Anterior cingulate cortex (tissue), 58 donors: Measurements from ENCODE around the gene DNAJC3.
"Not testable (repeated sequence)": the region's sequence is repeated elsewhere in the genome, so short reads cannot be mapped to it uniquely, and the experiment has no call there.

Experiments used
- DNase-seq, 58 donors: peaks; one replicate each; lab custom pipeline; 2025; lab: John Stamatoyannopoulos, UW

DNAJC3 gene

GRCh38 chr13:95708811-95709500 is 32.0 kb downstream of the DNAJC3 start:
- DNase-seq = no peak

- DNase-seq = no peak
Measured at GRCh38 chr13:95710313-95710712, 33.4 kb downstream of the DNAJC3 start.

DNA sequence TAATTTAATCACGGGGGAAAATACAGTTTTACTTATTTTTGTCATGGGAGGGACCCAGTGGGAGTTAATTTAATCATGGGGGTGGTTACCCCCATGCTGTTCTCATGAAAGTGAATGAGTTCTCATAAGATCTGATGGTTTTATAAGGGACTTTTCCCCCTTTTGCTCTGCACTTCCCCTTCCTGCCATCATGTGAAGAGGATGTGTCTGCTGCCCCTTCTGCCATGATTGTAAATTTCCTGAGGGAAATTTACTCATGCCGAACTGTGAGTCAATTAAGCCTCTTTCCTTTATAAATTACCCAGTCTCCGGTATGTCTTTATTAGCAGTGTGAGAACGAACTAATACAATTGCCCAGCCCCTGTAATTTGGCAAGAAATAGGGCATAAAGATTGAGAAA is 35.9 kb downstream of the DNAJC3 start:
- DNase-seq = not testable (repeated sequence)

DNA sequence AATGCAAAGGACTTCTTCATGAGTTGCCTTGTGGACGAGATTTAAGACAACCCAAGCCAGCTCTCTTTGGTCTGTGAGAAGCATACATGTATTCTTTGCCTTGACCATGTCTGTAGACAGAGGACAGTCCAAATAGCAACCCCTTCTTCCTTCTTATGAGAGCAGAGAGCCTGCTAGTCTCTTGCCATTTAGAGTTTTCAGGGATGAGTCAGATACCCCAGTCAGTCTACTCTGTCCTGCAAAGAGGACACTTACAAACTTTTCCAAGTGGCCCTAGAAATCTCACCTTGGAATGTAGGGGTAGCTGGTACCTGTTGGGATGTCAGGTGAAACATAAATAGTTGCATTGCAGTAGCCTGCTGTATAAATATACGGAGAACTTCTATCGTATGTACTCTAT is 36.7 kb downstream of the DNAJC3 start:
- DNase-seq = no peak

DNA sequence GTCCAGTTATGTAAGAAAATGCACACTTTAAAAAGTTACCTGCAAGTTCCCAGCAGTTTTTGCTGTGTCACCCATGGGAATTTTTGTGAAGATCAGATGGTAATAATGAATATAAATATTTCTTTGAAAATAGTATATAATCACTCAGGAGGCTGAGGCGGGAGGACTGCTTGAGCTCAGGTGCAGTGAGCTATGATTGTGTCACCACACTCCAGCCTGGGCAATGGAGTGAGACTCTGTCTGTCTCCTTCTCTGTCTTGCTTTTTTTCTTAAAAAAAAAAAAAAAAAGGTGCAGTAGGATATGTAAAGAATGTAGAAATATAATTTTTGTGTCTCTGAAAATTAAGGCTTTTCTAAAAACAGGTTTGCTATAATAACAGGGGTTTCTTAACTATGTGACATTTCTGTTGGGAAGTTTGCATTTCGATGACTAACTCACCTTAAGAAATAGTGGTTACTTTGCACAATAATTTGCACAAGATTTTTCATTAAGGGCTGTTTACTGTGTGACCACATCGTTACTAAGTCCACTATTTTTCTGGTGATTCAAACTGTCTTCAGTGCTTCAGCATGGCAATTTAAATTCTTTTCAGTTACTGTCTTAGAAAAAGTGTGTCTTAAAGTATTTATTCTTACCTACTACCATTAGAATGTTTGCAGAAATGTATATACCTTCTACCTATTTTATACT is 37.3 kb downstream of the DNAJC3 start:
- DNase-seq = no peak

- no peak for DNase-seq
Measured at GRCh38 chr13:95716231-95716630, 39.3 kb downstream of the DNAJC3 start.

GRCh38 chr13:95722241-95722640 is 45.3 kb downstream of the DNAJC3 start:
- DNase-seq = no peak

DNA sequence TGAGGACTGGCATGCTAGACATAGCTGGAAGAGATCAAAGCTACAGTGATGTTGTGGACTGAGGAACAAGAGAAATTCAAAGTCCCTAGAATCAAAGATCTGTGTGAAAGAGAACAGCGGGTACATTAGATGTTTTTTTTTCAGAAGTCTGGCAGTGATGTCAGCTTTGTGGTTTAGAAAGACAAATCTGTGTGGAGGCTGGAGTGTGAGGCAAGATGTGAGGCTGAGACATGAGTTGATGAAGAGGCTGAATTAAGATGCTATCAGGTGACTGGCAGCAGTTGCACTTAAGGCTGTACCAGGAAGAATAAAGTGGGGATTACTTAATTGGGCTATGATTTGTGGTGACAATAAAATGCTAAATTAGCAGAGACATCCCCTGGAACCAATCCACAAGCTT is 46.5 kb downstream of the DNAJC3 start:
- no peak for DNase-seq

- no peak for DNase-seq
Measured at GRCh38 chr13:95724252-95724651, 47.3 kb downstream of the DNAJC3 start.

- DNase-seq = no peak
Measured at GRCh38 chr13:95726876-95727275, 49.9 kb downstream of the DNAJC3 start.

GRCh38 chr13:95728957-95729356 is 52.0 kb downstream of the DNAJC3 start:
- DNase-seq = no peak

DNA sequence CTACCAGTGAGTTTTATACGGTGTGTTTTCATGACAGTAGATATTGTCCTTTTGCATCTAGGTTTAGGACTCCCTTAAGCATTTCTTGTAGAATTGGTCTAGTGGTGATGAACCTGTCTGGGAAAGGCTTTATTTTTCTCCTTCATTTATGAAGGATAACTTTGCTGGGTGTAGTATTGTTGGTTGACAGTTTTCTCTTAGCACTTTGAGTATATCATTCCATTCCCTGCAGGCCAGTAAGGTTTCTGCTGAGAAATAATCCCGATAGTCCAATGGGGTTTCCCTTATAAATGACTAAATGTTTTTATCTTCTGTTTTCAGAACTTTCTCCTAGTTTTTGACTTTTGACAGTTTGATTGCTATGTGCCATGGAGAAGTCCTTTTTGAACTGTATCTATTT is 57.2 kb downstream of the DNAJC3 start:
- DNase-seq = no peak

- DNase-seq = not testable (repeated sequence)
Measured at GRCh38 chr13:95740071-95740978, 63.4 kb downstream of the DNAJC3 start.

GRCh38 chr13:95740979-95741320 is 64.0 kb downstream of the DNAJC3 start:
- no peak for DNase-seq

DNA sequence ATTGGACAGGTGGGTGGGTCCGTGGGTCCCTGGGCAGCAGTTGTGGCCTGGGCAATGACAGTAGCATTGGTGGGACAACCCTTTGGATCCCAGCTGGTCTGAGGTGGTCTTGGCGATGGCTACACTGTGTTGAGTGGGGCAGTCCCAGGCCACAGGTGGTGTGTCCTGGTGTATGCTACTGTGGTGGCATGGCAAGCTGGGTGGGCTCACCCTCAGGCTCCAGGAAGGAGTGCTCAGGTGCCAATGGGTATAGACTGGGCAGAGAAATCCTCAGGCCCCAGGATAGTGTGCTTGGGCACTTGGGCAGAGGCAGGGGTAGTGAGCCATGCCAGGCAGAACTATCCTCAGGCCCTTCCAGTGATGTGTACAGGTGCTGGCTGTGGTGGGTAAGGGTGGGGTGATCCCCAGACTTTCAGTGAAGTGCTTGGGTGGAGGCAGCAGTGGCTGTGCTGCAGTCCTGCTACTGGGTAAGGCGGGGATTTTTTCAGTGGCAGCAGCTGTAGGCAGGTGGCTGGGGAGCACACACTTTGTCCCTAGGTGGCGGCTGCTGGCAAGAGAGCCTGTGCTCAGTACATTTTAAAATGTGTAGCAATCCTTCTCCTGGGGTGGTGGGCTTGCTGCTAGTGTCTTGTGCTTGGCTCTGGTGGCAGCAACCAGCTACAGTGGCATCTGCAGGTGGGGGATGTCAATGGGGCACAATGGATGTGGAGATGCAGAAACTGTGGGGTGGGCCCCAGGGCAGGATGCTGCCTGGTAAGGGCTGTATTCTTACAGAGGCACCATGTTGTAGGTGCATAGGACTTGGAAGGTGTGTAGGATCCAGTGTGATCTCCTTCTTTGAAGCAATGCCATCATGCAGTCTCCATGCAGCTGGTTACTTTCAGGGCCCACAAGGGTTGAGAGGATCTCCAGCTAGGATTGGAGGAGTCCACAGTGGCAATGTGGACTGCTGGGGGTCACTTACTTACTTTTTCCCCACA is 64.9 kb downstream of the DNAJC3 start:
- DNase-seq = no peak

GRCh38 chr13:95743192-95743591 is 66.3 kb downstream of the DNAJC3 start:
- DNase-seq = no peak

GRCh38 chr13:95745289-95745688 is 68.3 kb downstream of the DNAJC3 start:
- DNase-seq = no peak

GRCh38 chr13:95745752-95746151 is 68.8 kb downstream of the DNAJC3 start:
- no peak for DNase-seq

- DNase-seq = no peak
Measured at GRCh38 chr13:95749545-95749944, 72.6 kb downstream of the DNAJC3 start.

DNA sequence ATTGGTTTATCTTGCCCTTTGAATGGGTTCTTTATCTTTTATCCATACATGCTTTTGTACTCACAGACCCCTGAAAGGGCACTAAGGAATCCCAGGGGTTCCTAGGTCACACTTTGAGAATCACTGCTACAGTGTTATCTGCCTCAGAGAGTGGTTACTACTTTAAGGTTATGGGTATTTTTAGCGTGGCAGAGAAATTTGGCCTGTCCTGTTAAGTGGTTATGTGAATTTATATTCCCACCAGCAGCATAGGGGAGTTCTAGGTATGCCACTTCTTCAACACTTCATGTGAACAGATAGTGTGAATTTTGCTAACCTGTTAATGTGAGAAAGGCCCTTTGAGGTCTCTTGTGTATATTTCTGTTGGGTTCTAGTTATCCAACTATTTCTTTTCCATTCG is 75.7 kb downstream of the DNAJC3 start:
- no peak for DNase-seq
